ENCODE results near the gene KLHDC8A. TPM values are rescaled to one million over a fixed set of nuclear protein-coding genes. Genes with fewer than 3 reads are reported as not detected.

Gene KLHDC8A
- total RNA-seq, 2 experiments from 2014 or later, result not detected

- H3K27me3 Mint-ChIP-seq, result peaks cover 18% of the 10 kb centered on the region
- intact Hi-C loops (cut with micrococcal nuclease), result no loop called here
- DNase-seq, result no peak
- H3K4me3 Mint-ChIP-seq, result no peak overlapping the region
- peaks cover 11% of the 10 kb centered on the region for H3K4me1 Mint-ChIP-seq (ENCODE audit: low read depth)
- H3K9me3 Mint-ChIP-seq, result no peaks in the 10 kb centered on the region
- ChIA-PET POLR2A (no interaction called here), CTCF (interaction anchor here (1.3 kb wide), 1 partner anchor 41 kb away, joined by 3 read pairs; no protein-coding TSS in a partner anchor)
- no peaks in the 10 kb centered on the region for H3K36me3 Mint-ChIP-seq (ENCODE audit: low read depth)
- H3K27ac Mint-ChIP-seq, result no peak overlapping the region
- TF ChIP-seq, protein P1, sequence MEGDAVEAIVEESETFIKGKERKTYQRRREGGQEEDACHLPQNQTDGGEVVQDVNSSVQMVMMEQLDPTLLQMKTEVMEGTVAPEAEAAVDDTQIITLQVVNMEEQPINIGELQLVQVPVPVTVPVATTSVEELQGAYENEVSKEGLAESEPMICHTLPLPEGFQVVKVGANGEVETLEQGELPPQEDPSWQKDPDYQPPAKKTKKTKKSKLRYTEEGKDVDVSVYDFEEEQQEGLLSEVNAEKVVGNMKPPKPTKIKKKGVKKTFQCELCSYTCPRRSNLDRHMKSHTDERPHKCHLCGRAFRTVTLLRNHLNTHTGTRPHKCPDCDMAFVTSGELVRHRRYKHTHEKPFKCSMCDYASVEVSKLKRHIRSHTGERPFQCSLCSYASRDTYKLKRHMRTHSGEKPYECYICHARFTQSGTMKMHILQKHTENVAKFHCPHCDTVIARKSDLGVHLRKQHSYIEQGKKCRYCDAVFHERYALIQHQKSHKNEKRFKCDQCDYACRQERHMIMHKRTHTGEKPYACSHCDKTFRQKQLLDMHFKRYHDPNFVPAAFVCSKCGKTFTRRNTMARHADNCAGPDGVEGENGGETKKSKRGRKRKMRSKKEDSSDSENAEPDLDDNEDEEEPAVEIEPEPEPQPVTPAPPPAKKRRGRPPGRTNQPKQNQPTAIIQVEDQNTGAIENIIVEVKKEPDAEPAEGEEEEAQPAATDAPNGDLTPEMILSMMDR (IDR thresholded peaks at IDR 0.05), result no peak
- no peak for ATAC-seq
Measured at GRCh38 chr1:205376739-205377138, 20.0 kb upstream of the KLHDC8A start.

DNA sequence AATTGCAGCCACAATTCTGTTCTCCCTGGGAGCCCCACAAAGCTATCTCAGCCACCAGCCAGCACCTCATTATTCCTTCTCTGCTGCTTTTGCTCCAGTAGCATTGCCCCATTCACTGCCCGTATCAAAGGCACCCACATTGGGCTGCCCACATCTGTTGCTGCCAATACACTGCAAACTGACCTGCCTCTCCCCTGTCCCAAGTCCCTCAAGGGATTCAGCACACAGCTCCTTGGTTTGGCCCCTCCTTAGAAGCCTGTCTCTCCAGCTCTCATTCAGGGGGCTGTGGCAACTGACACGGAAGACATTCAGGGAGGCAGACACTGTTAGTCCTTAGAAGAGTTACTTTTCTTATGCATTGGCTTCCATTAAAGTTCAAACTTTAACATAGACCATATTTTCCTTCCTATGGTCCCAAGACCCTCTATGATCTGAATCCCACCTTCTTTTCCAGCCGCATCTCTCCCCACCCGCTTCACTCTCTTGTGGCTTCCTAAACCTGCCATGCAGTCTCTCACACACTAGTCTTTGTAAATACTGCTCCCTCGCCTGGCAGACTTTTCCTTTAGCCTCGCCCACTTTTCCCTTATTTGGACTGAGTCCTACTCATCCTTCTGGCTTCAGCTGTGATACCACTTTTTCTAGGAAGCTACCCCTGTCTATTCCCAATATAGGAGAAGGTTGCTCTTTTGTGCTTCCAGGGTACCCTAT is 19.3 kb upstream of the KLHDC8A start:
- Mint-ChIP-seq H3K36me3 (ENCODE audit: low read depth) (no peaks in the 10 kb centered on the region), H3K27ac (no peak overlapping the region), H3K27me3 (peaks cover 18% of the 10 kb centered on the region), H3K4me1 (ENCODE audit: low read depth) (peaks cover 11% of the 10 kb centered on the region), H3K4me3 (no peak overlapping the region), H3K9me3 (no peaks in the 10 kb centered on the region)
- ChIA-PET POLR2A (no interaction called here), CTCF (interaction anchor here (1.3 kb wide), 1 partner anchor 40 kb away, joined by 3 read pairs; no protein-coding TSS in a partner anchor)
- DNase-seq (no peak), ATAC-seq (no peak)
- intact Hi-C loops (cut with micrococcal nuclease), result no loop called here
- TF ChIP-seq, protein P1 (IDR thresholded peaks at IDR 0.05), result no peak

DNA sequence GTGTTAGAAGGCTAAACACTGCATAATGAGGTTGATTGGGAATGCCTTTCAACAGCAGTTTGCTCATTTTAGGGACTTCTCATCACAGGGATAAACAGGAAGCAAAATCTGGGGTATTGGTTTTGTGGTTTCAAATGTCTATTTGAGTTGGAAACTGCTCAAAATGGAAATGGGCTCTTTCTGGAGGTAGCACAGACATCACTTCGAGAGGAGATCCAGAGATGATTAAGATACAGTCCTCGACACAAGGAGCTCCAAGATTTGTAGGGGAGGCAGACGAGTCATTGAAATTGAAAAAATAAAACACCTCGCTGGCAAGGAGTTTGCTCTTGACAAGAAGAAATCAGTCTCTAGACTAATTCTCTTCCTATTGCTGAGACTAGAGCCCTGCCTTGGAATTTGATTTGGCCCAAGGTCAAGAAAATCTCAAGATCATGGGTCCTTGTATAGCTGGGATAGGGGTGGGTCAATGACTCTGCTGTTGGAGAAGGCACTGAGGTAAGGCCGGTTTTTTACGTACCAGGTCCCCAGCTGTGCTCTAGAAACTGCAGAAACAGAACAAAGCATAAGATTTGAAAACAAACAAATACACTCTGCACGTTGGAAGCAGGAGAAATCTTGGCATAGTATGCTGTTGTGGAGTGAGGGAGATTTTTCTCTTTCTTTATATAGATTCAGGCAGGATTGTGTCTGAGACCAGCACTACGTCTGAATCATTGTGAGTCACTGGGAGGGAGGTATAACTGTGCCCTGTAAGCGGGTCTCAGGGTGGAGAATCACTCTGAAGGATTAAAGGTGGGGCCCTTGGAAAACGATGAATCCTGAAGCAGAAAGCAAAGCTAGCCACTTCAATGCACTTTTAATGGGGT is 17.7 kb upstream of the KLHDC8A start:
- ChIA-PET CTCF (interaction anchor here (1.0 to 1.6 kb wide), 3 partner anchors 20 to 313 kb away, joined by 3 to 6 read pairs (median 4); no protein-coding TSS in a partner anchor), POLR2A (interaction anchor here (0.5 kb wide), 1 partner anchor 61 kb away, joined by 3 read pairs; no protein-coding TSS in a partner anchor)
- ATAC-seq (no peak), DNase-seq (no peak)
- H3K36me3 Mint-ChIP-seq (ENCODE audit: low read depth), result no peaks in the 10 kb centered on the region
- TF ChIP-seq, protein P1 (IDR thresholded peaks at IDR 0.05), result no peak
- intact Hi-C loops (cut with micrococcal nuclease), result no loop called here
- H3K27ac Mint-ChIP-seq, result no peak overlapping the region
- H3K9me3 Mint-ChIP-seq, result no peaks in the 10 kb centered on the region
- H3K4me3 Mint-ChIP-seq, result no peak overlapping the region
- peaks cover 17% of the 10 kb centered on the region for H3K27me3 Mint-ChIP-seq
- peaks cover 11% of the 10 kb centered on the region for H3K4me1 Mint-ChIP-seq (ENCODE audit: low read depth)

DNA sequence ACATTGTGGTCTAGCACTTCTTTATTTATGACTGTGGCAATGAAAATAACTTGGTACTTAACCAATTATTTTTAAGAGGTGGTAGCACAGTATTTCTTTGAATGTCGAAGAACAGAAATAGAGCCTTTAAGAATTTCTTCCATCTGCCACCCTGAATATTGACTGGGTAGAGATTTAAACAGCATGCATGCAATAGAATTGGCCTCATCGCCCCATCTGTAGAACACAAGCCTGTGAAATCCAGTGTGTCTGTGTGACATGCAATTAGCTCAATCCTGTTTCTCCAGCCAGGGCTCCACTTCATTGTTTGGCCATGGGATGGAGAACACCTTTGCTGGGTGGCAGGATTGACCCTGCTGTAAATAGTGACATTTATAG is 17.1 kb upstream of the KLHDC8A start:
- H3K36me3 Mint-ChIP-seq (ENCODE audit: low read depth), result no peaks in the 10 kb centered on the region
- ChIA-PET POLR2A (no interaction called here), CTCF (interaction anchor here (1.5 to 1.6 kb wide), 2 partner anchors 20 to 312 kb away, joined by 4 to 6 read pairs; no protein-coding TSS in a partner anchor)
- H3K4me1 Mint-ChIP-seq (ENCODE audit: low read depth), result peaks cover 11% of the 10 kb centered on the region
- H3K9me3 Mint-ChIP-seq, result no peaks in the 10 kb centered on the region
- no peak for DNase-seq
- no peak overlapping the region for H3K4me3 Mint-ChIP-seq
- TF ChIP-seq, protein P1 (IDR thresholded peaks at IDR 0.05), result no peak
- H3K27ac Mint-ChIP-seq, result no peak overlapping the region
- peaks cover 12% of the 10 kb centered on the region for H3K27me3 Mint-ChIP-seq
- no peak for ATAC-seq
- intact Hi-C loops (cut with micrococcal nuclease), result no loop called here

All from activated CD8-positive, alpha-beta T cell treated with anti-CD3 and anti-CD28 coated beads for 36 hours (primary cell).